SK-N-SH (cell line): ENCODE data around the gene FBXW9. TPM values are rescaled to one million over a fixed set of nuclear protein-coding genes. Genes with fewer than 3 reads are reported as not detected.

Experiments
- CTCF ChIA-PET: fragments of 300-600, 350-600 bp; formaldehyde crosslinking; extraction: SDS; loops from one replicate; lab custom pipeline; 2021; lab: Yijun Ruan, JAX
- POLR2A ChIA-PET: fragments of 350-600 bp; sonication (Branson Sonifier 250); formaldehyde crosslinking; extraction: SDS; loops from one replicate; lab custom pipeline; 2020; ENCODE audit warnings: antibody characterized with exemption, inconsistent platforms; lab: Yijun Ruan, JAX
- DNase-seq: peaks from one replicate; pipeline ENCODE4 v3.0.0; 2012
- H2AFZ ChIP-seq: fragments of 200-600 bp; sonication (generic); 2 replicates; pipeline ENCODE4 v1.8.1; 2016; ENCODE audit warnings: antibody characterized with exemption, mild to moderate bottlenecking, low read depth
- H3F3A ChIP-seq: fragments of 200-600 bp; sonication (generic); replicated peaks from 2 replicates; pipeline ENCODE3; 2016; ENCODE audit warnings: antibody characterized with exemption, mild to moderate bottlenecking; ENCODE audit not compliant: insufficient read depth
- H3K27ac ChIP-seq, 2 experiments: fragments of 200-500 bp in 1 of 2; fragments of 200-600 bp in 1 of 2; sonication (Bioruptor generic) in 1 of 2; sonication (generic), shearing (Covaris generic) in 1 of 2; 2 replicates each; pipeline versions ENCODE4 v1.5.1 to v1.6.1; 2014 to 2016; ENCODE audit warnings: low read depth in 2 of 2, inconsistent platforms in 1 of 2, low read length in 1 of 2, mild to moderate bottlenecking in 1 of 2, mixed read lengths in 1 of 2
- H3K27me3 ChIP-seq: fragments of 200-600 bp; sonication (generic), shearing (Covaris generic); 2 replicates; pipeline ENCODE4 v1.6.1; 2016; ENCODE audit warnings: mixed run types; ENCODE audit not compliant: insufficient read depth
- H3K36me3 ChIP-seq, 2 experiments: fragments of 200-500 bp in 1 of 2; fragments of 200-600 bp in 1 of 2; sonication (Bioruptor generic) in 1 of 2; sonication (generic) in 1 of 2; replicated peaks in 1 of 2; 2 replicates each; pipeline versions ENCODE3 to v1.5.1; 2014 to 2016; ENCODE audit warnings: low read length in 1 of 2, mild to moderate bottlenecking in 1 of 2; ENCODE audit not compliant: insufficient read depth in 2 of 2, control insufficient read depth in 1 of 2
- H3K4me1 ChIP-seq, 2 experiments: fragments of 200-500 bp in 1 of 2; fragments of 200-600 bp in 1 of 2; sonication (Bioruptor generic) in 1 of 2; sonication (generic), shearing (Covaris generic) in 1 of 2; 2 replicates each; pipeline versions ENCODE4 v1.5.1 to v1.6.1; 2014 to 2016; ENCODE audit warnings: low read depth in 1 of 2, low read length in 1 of 2, mixed run types in 1 of 2; ENCODE audit not compliant: insufficient read depth in 2 of 2, control insufficient read depth in 1 of 2
- H3K4me2 ChIP-seq: fragments of 200-600 bp; sonication (generic), shearing (Covaris generic); 2 replicates; pipeline ENCODE4 v1.6.1; 2017; ENCODE audit warnings: mixed run types
- H3K4me3 ChIP-seq, 2 experiments: fragments of 200-500 bp in 1 of 2; fragments of 200-600 bp in 1 of 2; sonication (Bioruptor generic) in 1 of 2; sonication (generic), shearing (Covaris generic) in 1 of 2; 2 replicates each; pipeline versions ENCODE4 v1.5.1 to v1.8.1; 2014 to 2016; ENCODE audit warnings: low read depth in 2 of 2, inconsistent platforms in 1 of 2, low read length in 1 of 2, mild to moderate bottlenecking in 1 of 2, mixed read lengths in 1 of 2, moderate library complexity in 1 of 2
- H3K79me2 ChIP-seq: fragments of 200-600 bp; sonication (generic); 2 replicates; pipeline ENCODE4 v1.8.1; 2017; ENCODE audit warnings: mild to moderate bottlenecking; ENCODE audit not compliant: insufficient read depth
- H3K9ac ChIP-seq: fragments of 200-600 bp; sonication (generic); 2 replicates; pipeline ENCODE4 v1.6.1; 2017; ENCODE audit warnings: mixed run types
- H3K9me2 ChIP-seq: fragments of 200-600 bp; sonication (generic); 2 replicates; pipeline ENCODE4 v1.6.1; 2017; ENCODE audit warnings: mixed run types
- H3K9me3 ChIP-seq: fragments of 200-600 bp; sonication (generic); 2 replicates; pipeline ENCODE4 v1.6.1; 2017; ENCODE audit warnings: mixed run types, mild to moderate bottlenecking, moderate library complexity
- H4K20me1 ChIP-seq: fragments of 200-600 bp; sonication (generic); 2 replicates; pipeline ENCODE4 v1.6.1; 2017; ENCODE audit warnings: mild to moderate bottlenecking, mixed run types; ENCODE audit not compliant: insufficient read depth
- CHD2 ChIP-seq: fragments of 150-350 bp; IDR thresholded peaks from 2 replicates; pipeline ENCODE4 v1.6.1; 2018; ENCODE audit warnings: low read length; ENCODE audit not compliant: partially characterized antibody
- CTCF ChIP-seq: fragments of 200-600 bp; sonication (generic); IDR thresholded peaks from 2 replicates; pipeline ENCODE4 v1.6.1; 2017; ENCODE audit warnings: antibody characterized with exemption, mild to moderate bottlenecking, moderate library complexity
- FOSL2 ChIP-seq: IDR thresholded peaks from 2 replicates; pipeline ENCODE4 v1.4.0; 2012; ENCODE audit warnings: low read depth, mild to moderate bottlenecking, moderate library complexity, borderline replicate concordance
- FOXJ3 ChIP-seq: sonication (generic); formaldehyde crosslinking; IDR thresholded peaks from 2 replicates; pipeline ENCODE4 v1.5.1; 2020; ENCODE audit warnings: mild to moderate bottlenecking, missing genetic modification reagents
- GABPA ChIP-seq: IDR thresholded peaks from 2 replicates; pipeline ENCODE4 v1.4.0; 2012; ENCODE audit warnings: low read depth, mild to moderate bottlenecking
- GATA2 ChIP-seq: sonication (generic); formaldehyde crosslinking; IDR thresholded peaks from 2 replicates; pipeline ENCODE4 v1.5.0; 2020; ENCODE audit warnings: mild to moderate bottlenecking, missing genetic modification reagents
- IRF3 ChIP-seq: fragments of 150-350 bp; IDR thresholded peaks from 2 replicates; pipeline ENCODE4 v1.6.1; 2016; ENCODE audit warnings: mild to moderate bottlenecking, low read depth, low read length
- RCOR1 ChIP-seq: fragments of 150-350 bp; IDR thresholded peaks from 2 replicates; pipeline ENCODE4 v1.6.1; 2017; ENCODE audit warnings: antibody characterized with exemption, low read length
- RXRA ChIP-seq: IDR thresholded peaks from 2 replicates; pipeline ENCODE4 v1.4.0; 2012; ENCODE audit warnings: low read depth, mild to moderate bottlenecking, borderline replicate concordance
- TCF12 ChIP-seq: IDR thresholded peaks from 2 replicates; pipeline ENCODE4 v1.4.0; 2012
- USF1 ChIP-seq: IDR thresholded peaks from 2 replicates; pipeline ENCODE4 v1.4.0; 2012; ENCODE audit warnings: low read depth, borderline replicate concordance
- USF2 ChIP-seq: fragments of 150-350 bp; IDR thresholded peaks from 2 replicates; pipeline ENCODE4 v1.6.1; 2017; ENCODE audit warnings: antibody characterized with exemption, low read length, low read depth, borderline replicate concordance
- ZBTB33 ChIP-seq: IDR thresholded peaks from 2 replicates; pipeline ENCODE4 v1.4.0; 2012; ENCODE audit warnings: low read depth, borderline replicate concordance
- WGBS: methylation state at CpG from one replicate; pipeline ENCODE4 v1.1.6; 2017; ENCODE audit warnings: low lambda C conversion rate; 5-methylcytosine and 5-hydroxymethylcytosine counted together
- polyA plus RNA-seq, 3 experiments: library from polyadenylated mRNA; depleted of rRNA; stranded (reverse); fragments of >200 nt; gene quantifications; 2 replicates each; pipeline ENCODE4 v1.2.3, GENCODE V29; 2012
- TF ChIP-seq, protein P1 (sequence below): IDR thresholded peaks from 2 replicates; pipeline ENCODE4 v1.4.0; 2012; ENCODE audit warnings: low read depth

FBXW9 gene
- polyA plus RNA-seq, 1 of the 3 experiments (the other 2 are of a cell fraction), result 26.6 TPM

- Histone ChIP-seq H3K36me3 (no peaks in the 10 kb centered on the region), H3K27me3 (no peaks in the 10 kb centered on the region), H3K9me3 (no peaks in the 10 kb centered on the region), H3F3A (peaks cover 7% of the 10 kb centered on the region), H3K9ac (no peak overlapping the region), H3K9me2 (no peaks in the 10 kb centered on the region), H3K4me2 (no peak overlapping the region), H2AFZ (no peak overlapping the region), H3K4me1 (no peaks in the 10 kb centered on the region), H3K4me3 (no peak overlapping the region), H3K27ac (no peak overlapping the region), H3K79me2 (no peaks in the 10 kb centered on the region), H4K20me1 (no peaks in the 10 kb centered on the region)
- TF ChIP-seq USF1 (no peak), TCF12 (no peak), CTCF (no peak), FOSL2 (no peak), GABPA (no peak), RXRA (no peak), ZBTB33 (no peak)
- TF ChIP-seq, protein P1, sequence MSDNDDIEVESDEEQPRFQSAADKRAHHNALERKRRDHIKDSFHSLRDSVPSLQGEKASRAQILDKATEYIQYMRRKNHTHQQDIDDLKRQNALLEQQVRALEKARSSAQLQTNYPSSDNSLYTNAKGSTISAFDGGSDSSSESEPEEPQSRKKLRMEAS, result no peak
- ChIA-PET CTCF (interaction anchor here (1.0 to 2.0 kb wide), 5 partner anchors 9 to 123 kb away, joined by 3 to 11 read pairs (median 4); partner anchors contain the start of gene FBXW9), POLR2A (interaction anchor here (1.4 kb wide), 1 partner anchor 11 kb away, joined by 3 read pairs; the partner anchor contains the start of gene FBXW9)
- no peak for DNase-seq
- 75% methylated on average over 3 of the region's 3 CpGs for WGBS
These were observed 10.6 kb downstream of the FBXW9 start for GRCh38 chr19:12685831-12686230.

DNA sequence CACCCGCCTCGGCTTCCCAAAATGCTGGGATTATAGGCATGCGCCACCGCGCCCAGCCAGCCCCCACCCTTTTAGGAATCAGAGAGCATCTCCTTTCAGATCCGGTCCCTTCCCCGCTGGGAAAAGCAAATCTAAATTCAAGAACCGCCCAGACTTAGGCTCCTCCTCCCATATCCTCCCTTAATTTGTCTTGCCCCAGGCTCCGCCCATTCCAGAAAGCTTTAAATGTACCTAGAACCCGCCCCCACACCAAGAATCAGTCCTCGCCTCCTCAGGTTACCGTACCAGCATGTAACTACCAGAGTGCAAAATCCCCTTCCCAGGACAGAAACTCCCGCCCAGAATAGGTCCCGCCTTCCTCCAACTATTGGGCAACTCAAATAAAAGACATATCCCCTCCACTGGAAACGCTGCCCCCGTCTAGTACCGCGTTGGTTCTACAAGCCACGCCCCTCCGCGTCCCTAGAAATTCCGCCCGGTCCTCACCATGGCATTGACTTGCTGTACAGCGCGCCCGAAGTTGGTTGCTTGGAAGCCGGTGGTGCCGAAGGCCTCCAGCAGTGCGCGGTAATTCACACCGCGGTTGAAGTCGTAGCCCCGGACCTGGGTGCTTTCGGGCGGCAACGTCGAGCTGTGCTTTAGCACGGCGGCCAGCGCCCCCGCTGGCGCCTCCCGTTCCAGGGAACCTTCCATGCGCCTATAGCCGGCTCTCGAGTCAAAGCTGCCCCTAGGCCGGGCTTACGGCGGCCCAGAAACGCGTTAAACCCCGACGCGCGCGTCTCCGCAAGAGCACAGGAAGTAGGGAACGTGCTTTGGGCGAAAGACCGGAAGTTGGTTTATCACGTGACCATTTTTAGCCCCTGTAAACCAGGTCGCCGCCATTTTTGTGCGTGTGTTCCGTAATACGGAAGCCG, 15.1 kb downstream of the FBXW9 start, which contains the start of gene DHPS:
Gene DHPS, minus strand, starts transcription at position 807 of the 914 bp plus-strand sequence. Its CDS starts 114 bp downstream, at position 693.
- CTCF ChIA-PET, result interaction anchor here (1.4 to 3.1 kb wide), 4 partner anchors 9 to 117 kb away, joined by 3 to 21 read pairs (median 10); partner anchors contain the start of genes MAN2B1 and WDR83
- WGBS, result under 1% methylated on average over 66 of the region's 68 CpGs
- no peaks in the 10 kb centered on the region for H3K27me3 ChIP-seq
- peaks cover 18 to 33% of the 10 kb centered on the region in 2 experiments for H3K36me3 ChIP-seq
- H3K9me2 ChIP-seq, result no peaks in the 10 kb centered on the region
- H3K27ac ChIP-seq, result peak within 1 kb of the TSS; percentile 96 to 100
- H3F3A ChIP-seq, result peaks cover 13% of the 10 kb centered on the region
- H3K9me3 ChIP-seq, result no peaks in the 10 kb centered on the region
- peak within 1 kb of the TSS; percentile 76 to 94 for H3K4me3 ChIP-seq
- peak within 1 kb of the TSS; percentile 99 for H3K4me2 ChIP-seq
- peak within 1 kb of the TSS; percentile 93 for H2AFZ ChIP-seq
- POLR2A ChIA-PET, result interaction anchor here (0.6 to 1.8 kb wide), 7 partner anchors 12 to 149 kb away, joined by 3 to 6 read pairs (median 3); partner anchors contain the start of genes FBXW9 and JUNB
- H3K9ac ChIP-seq, result peak within 1 kb of the TSS; percentile 100
- DNase-seq, result peak; percentile 90
- peaks cover 0 to 4% of the 10 kb centered on the region in 2 experiments; a peak in 1 of 4 replicates for H3K4me1 ChIP-seq
- peaks cover 7% of the 10 kb centered on the region for H4K20me1 ChIP-seq
- peaks cover 22% of the 10 kb centered on the region; the same call in 1 of the 2 replicates for H3K79me2 ChIP-seq
- TF ChIP-seq RCOR1 (no peak), CTCF (0 out of 2 replicates have a peak, but pooled peaks have one; percentile 12), CHD2 (peak; percentile 86), USF2 (peak; percentile 72), FOXJ3 (CRISPR knock-in tag) (no peak), IRF3 (no peak), GATA2 (CRISPR knock-in tag) (no peak), RXRA (no peak)
